Sigmoid colon (tissue), 7 donors: Measurements from ENCODE around the gene RACK1. TPM values are rescaled to one million over a fixed set of nuclear protein-coding genes. Genes with fewer than 3 reads are reported as not detected.

Source experiments
- DNase-seq: peaks from one replicate; pipeline ENCODE4 v3.0.0-alpha.2; 2019
- H3K27ac ChIP-seq, 4 donors: fragments of 200-600 bp; sonication (generic); one replicate each; pipeline ENCODE4 v1.5.1; 2016 to 2019; ENCODE audit warnings: mild to moderate bottlenecking in 1 of 4
- H3K27me3 ChIP-seq, 3 donors: fragments of 200-600 bp; sonication (generic); one replicate each; pipeline ENCODE4 v1.5.1; 2019; ENCODE audit warnings: mild to moderate bottlenecking in 1 of 3
- H3K36me3 ChIP-seq, 4 donors: fragments of 200-600 bp; sonication (generic); one replicate each; pipeline ENCODE4 v1.5.1; 2016 to 2019
- H3K4me1 ChIP-seq, 4 donors: fragments of 200-600 bp; sonication (generic); one replicate each; pipeline ENCODE4 v1.5.1; 2017 to 2019
- H3K4me3 ChIP-seq, 4 donors: fragments of 200-600 bp; sonication (generic); one replicate each; pipeline ENCODE4 v1.5.1; 2017 to 2019; ENCODE audit warnings: mild to moderate bottlenecking in 2 of 4, moderate library complexity in 1 of 4
- H3K9me3 ChIP-seq, 4 donors: fragments of 200-600 bp in 3 of 4; sonication (generic) in 3 of 4; one replicate each; pipeline versions ENCODE4 v1.5.1 to v1.6.1; 2013 to 2019
- EP300 ChIP-seq, 4 donors: sonication (generic); formaldehyde crosslinking; IDR thresholded peaks; one replicate each; pipeline ENCODE4 v1.6.1; 2017; ENCODE audit warnings: antibody characterized with exemption in 4 of 4
- POLR2A ChIP-seq, 2 donors: fragments of 450-650 bp; IDR thresholded peaks; one replicate each; pipeline ENCODE4 v1.6.1; 2016; ENCODE audit warnings: antibody characterized with exemption in 2 of 2, mild to moderate bottlenecking in 2 of 2, moderate library complexity in 2 of 2
- POLR2AphosphoS5 ChIP-seq, 4 donors: sonication (generic); formaldehyde crosslinking; IDR thresholded peaks; one replicate each; pipeline ENCODE4 v1.6.1; 2017; ENCODE audit warnings: antibody characterized with exemption in 4 of 4
- WGBS, 2 donors: extraction: QIAGEN DNeasy Blood & Tissue Kit; methylation state at CpG; one replicate each; pipeline ENCODE4 v1.1.7; 2013; 5-methylcytosine and 5-hydroxymethylcytosine counted together
- intact Hi-C: fragments of 100-400 bp; cut with DNase I; formaldehyde crosslinking; loops from one replicate; pipeline ENCODE4 v1.15.1; 2023
- polyA plus RNA-seq, 3 donors: library from polyadenylated mRNA; stranded (reverse); fragments of 200-250 nt; gene quantifications; one replicate each; pipeline ENCODE4 v1.2.3, GENCODE V29; 2013
- total RNA-seq, 4 donors: library from RNA; depleted of rRNA; stranded (reverse); fragments of >200 nt; gene quantifications; one replicate each; pipeline ENCODE4 v1.1.0, GENCODE V29; 2016
- TF ChIP-seq, protein P1 (sequence below), 4 experiments: fragments of 450-650 bp in 3 of 4; fragments of 200-600 bp in 1 of 4; IDR thresholded peaks; one replicate each; pipeline ENCODE4 v1.5.1; 2016 to 2019; ENCODE audit warnings: antibody characterized with exemption in 4 of 4, mild to moderate bottlenecking in 3 of 4, moderate library complexity in 2 of 4
- donor health status: healthy with polysubstance abuse.
- donor health status: Bipolar disorder and iron deficiency.
- donor health status: healthy.

Gene RACK1
- total and polyA plus RNA-seq, 7 donors, result 1,821 to 2,943 (median 2,174) TPM

DNA sequence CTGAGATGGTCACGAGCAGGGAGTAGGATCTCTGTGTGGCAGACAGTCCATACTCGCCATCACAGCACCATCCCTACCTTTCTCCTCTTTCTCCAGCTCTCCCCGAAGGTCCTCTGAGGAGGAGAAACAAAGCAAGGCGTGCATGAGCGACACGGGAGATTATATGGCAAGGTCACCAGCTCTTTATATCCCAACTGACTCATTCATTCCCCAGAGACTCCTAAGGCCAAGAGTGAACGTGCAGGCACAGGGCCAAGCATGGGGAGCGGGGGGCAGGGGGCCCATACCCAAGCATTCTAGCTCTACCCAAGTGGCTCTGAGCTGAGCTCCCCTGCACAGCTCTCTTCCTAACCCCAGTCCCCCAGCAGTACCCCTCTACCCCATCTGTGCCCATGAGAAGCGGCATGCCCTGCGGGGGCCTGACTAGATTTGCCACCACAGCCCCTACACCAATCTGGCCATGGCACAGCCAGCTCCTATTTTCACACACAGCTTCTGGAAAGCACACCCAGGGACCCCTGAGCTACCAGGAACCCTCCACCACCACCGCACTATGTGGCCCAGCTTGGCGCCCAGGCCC, 45.5 kb downstream of the RACK1 start:
- H3K27ac ChIP-seq, result no peak overlapping the region
- no peaks in the 10 kb centered on the region for H3K36me3 ChIP-seq
- DNase-seq, result no peak
- no peaks in the 10 kb centered on the region for H3K9me3 ChIP-seq
- intact Hi-C loops, result no loop called here
- peaks cover 0 to under 1% (median 0%) of the 10 kb centered on the region in 3 donors for H3K27me3 ChIP-seq
- H3K4me3 ChIP-seq, result no peak overlapping the region
- H3K4me1 ChIP-seq, result no peaks in the 10 kb centered on the region
- WGBS, 2 donors, result 77 to 89% methylated on average over 12 of the region's 12 CpGs
- TF ChIP-seq POLR2A (IDR thresholded peaks at IDR 0.05) (no peak), EP300 (IDR thresholded peaks at IDR 0.05) (no peak), POLR2AphosphoS5 (IDR thresholded peaks at IDR 0.05) (no peak)
- TF ChIP-seq, protein P1, sequence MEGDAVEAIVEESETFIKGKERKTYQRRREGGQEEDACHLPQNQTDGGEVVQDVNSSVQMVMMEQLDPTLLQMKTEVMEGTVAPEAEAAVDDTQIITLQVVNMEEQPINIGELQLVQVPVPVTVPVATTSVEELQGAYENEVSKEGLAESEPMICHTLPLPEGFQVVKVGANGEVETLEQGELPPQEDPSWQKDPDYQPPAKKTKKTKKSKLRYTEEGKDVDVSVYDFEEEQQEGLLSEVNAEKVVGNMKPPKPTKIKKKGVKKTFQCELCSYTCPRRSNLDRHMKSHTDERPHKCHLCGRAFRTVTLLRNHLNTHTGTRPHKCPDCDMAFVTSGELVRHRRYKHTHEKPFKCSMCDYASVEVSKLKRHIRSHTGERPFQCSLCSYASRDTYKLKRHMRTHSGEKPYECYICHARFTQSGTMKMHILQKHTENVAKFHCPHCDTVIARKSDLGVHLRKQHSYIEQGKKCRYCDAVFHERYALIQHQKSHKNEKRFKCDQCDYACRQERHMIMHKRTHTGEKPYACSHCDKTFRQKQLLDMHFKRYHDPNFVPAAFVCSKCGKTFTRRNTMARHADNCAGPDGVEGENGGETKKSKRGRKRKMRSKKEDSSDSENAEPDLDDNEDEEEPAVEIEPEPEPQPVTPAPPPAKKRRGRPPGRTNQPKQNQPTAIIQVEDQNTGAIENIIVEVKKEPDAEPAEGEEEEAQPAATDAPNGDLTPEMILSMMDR (IDR thresholded peaks at IDR 0.05), result no peak

DNA sequence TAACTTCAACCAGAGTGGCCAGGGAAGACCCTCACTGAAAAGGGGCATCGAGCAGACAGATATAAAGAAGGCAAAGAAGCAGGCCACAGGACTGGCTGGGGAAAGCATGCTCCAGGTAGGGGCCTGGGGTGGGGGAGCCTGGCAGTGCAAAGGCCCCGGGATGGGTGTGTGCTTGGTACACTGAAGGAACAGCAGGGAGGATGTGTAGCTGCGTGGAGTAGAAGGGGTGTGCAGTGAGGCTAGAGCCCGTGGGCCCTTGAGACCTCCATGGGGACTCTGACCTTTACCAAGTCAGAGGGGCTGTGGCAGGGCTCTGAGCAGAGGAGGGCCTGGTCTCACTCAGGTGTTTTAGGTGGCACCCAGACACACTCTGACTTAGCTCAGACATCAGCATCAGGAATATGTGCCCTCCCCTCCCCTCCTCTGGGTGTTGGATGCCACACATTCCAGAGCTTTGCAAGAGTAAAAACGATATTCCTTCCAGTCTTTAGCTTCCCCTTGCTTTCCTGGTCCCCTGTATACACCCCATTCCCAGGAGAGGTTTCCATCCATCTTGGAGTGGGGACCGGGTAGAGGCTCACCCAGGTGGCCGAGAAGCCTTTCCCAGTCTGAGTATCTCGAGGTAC, 46.3 kb downstream of the RACK1 start:
- intact Hi-C loops, result no loop called here
- Histone ChIP-seq H3K9me3 (no peaks in the 10 kb centered on the region), H3K4me3 (no peak overlapping the region), H3K4me1 (peaks cover 0 to 6% (median 3%) of the 10 kb centered on the region in 4 donors), H3K27ac (no peak overlapping the region), H3K27me3 (no peaks in the 10 kb centered on the region), H3K36me3 (no peaks in the 10 kb centered on the region)
- DNase-seq, result no peak
- TF ChIP-seq EP300 (IDR thresholded peaks at IDR 0.05), result no peak
- no peak for TF ChIP-seq POLR2AphosphoS5 (IDR thresholded peaks at IDR 0.05)
- TF ChIP-seq POLR2A (IDR thresholded peaks at IDR 0.05), result no peak
- TF ChIP-seq, protein P1 (IDR thresholded peaks at IDR 0.05), result no peak
- WGBS, 2 donors, result 73 to 77% methylated on average over 8 of the region's 8 CpGs

DNA sequence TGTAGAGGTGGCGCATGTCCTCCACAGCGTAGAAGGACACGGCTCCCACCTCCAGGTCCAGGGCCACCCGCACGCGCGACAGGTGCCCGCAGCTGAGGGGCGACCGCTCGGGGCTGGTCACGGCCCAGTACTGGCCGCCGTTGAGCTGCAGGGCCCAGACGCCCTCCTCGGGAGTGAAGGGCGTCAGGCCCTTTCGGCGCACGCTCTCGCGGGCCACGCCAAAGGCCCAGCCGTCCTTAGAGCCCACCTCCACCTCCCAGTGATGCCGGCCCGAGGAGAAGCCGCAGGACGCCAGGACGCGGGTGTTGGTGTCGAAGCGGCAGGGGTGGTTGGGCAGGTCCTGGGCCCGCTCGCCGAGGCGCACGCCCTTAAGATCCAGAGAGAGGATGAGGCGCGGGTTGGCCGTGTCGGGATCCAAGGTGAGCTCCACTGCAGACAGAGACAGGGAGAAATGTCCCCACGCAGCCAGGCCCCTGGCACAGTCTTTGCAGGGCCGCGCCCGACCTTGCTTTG, 48.4 kb downstream of the RACK1 start:
- Histone ChIP-seq H3K27ac (no peak overlapping the region), H3K9me3 (no peaks in the 10 kb centered on the region), H3K36me3 (no peaks in the 10 kb centered on the region), H3K4me3 (no peak overlapping the region), H3K4me1 (peaks cover 0 to 18% (median 8%) of the 10 kb centered on the region in 4 donors), H3K27me3 (no peaks in the 10 kb centered on the region)
- 81 to 94% methylated on average over 45 of the region's 45 CpGs for WGBS, 2 donors
- intact Hi-C loops, result no loop called here
- no peak for TF ChIP-seq POLR2A (IDR thresholded peaks at IDR 0.05)
- TF ChIP-seq EP300 (IDR thresholded peaks at IDR 0.05), result no peak
- TF ChIP-seq POLR2AphosphoS5 (IDR thresholded peaks at IDR 0.05), result no peak
- TF ChIP-seq, protein P1 (IDR thresholded peaks at IDR 0.05), result no peak
- no peak for DNase-seq

DNA sequence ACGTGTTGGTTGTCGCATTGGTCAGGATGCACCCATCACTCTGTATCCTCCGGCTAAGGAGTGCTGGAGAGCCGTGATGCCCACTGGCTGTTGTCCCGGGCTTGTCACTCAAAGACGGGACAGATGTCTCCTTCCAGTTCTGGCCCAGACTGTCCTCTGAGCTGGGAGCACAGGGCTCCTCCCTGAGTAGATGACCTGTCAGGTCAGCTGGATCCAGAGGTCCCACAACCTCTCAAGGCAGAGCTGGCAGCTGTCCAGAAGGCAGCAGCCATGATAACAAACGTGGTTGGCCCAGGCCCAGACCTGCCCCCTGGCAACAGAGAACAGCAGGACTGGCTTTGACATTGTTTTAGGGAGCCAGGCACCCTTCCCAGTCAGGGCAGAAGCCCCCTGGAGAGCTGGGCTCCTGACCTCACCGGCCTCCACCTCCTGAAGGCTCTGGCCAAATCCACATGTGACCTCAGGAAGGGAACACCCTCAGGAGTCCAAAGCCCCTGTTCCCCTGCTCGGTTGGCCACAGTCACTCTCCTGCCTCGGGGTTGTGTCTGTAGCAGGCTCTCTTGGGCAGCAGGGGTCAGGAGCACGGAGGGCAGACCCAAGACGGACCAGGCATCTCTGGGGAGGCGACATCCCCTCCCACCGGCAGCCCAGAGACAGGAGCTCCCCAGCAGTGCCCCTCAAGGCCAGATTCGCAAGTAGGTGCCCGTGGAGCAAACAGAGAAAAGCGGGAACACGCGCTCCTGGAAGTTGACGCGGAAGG, 49.0 kb downstream of the RACK1 start:
- Histone ChIP-seq H3K27me3 (no peaks in the 10 kb centered on the region), H3K27ac (no peak overlapping the region), H3K4me1 (peaks cover 0 to 25% (median 8%) of the 10 kb centered on the region in 4 donors), H3K36me3 (no peaks in the 10 kb centered on the region), H3K9me3 (no peaks in the 10 kb centered on the region), H3K4me3 (no peak overlapping the region)
- TF ChIP-seq, protein P1 (IDR thresholded peaks at IDR 0.05), result no peak
- TF ChIP-seq POLR2AphosphoS5 (IDR thresholded peaks at IDR 0.05), result no peak
- no peak for TF ChIP-seq POLR2A (IDR thresholded peaks at IDR 0.05)
- no peak for TF ChIP-seq EP300 (IDR thresholded peaks at IDR 0.05)
- 80 to 88% methylated on average over 21 of the region's 21 CpGs for WGBS, 2 donors
- intact Hi-C loops, result no loop called here
- no peak for DNase-seq
